Measurements from ENCODE around the gene CXCL14.
"Not testable (repeated sequence)": the region's sequence is repeated elsewhere in the genome, so short reads cannot be mapped to it uniquely, and the experiment has no call there.

The CXCL14 gene

DNA sequence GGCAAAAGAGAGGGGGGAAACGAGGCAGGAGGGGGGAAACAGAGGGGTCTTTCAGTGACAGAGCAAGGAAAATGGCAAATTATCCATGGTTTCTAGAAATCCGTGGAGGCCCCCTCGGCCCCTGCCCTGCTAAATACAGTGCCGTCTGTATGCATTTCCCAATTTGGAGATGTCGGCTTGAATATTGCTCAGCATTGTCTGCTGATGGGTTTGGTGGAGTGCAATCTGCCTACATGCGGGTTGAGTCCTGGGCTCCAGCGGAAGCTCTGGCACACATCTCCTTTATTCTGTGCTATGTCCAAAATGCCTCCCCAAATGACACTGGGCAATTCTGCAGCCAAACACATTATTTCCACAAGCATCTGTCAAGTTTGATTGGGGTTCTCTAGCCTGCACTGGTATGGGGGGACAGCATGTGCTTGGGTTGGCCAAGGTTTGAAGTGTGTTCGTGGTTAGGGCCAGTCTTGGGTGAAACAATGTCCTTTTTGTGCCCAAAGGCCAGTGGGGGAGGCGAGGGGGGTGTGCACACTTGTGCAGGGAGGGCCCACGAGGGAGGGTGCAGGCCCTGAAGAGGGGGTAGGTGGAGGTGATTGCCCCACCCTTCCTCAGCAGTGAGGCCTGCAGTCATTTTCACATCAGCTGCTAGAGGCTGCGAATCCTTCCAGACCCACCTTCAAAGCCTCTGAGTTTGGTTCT is 36.8 kb downstream of the CXCL14 start:
- DNase-seq, result no peak

DNA sequence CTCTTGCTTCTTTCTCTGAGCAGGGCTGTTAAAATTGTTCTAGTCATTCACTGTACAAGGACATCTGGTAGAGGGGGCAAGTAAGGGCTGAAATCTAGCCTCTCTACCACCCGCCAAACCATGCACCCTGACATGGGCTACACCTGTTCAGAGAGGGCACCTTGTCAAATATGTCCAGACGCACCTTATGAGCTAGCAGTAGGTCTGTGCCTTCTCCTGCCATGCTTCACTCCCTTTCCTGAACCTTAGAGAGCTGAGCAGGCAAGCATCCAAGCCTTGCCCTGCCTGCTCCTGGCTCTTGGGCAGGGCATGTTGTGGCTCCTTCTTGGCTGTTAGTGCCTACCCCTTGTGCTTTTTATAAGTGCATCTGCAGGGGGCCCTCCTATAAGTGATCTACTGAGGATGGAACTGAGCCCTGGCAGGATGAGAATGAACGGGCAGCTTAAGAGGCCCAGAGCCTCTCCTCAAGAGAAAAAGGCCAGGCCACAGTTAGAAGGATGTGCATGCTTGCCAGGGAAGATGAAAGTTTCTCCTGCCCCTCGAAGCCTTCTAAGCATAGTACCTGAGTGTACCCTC is 39.3 kb downstream of the CXCL14 start:
- no peak for DNase-seq

DNA sequence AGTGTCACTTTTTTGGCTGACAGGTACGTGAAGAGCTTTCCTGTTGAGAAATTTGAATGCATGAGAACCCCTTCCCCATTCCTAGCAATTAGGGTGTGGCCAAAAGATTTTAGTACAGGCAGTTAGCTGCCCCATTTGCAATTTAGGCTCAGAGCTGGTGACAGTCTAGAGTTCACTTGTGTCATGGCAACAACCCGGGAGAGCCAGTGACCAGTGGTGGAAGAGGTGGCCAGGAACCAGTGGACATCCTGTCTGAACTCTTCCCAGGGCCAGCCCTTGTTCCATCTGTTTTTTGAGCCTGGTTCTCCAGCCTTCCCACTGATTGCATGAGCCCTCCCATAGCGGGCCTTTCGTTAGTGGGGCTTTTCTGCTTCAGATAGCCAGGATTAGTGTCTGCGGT is 40.5 kb downstream of the CXCL14 start:
- DNase-seq, result no peak

- DNase-seq, result no peak
Observed at GRCh38 chr5:135537745-135538144, 41.0 kb downstream of the CXCL14 start.

- no peak for DNase-seq
Observed at GRCh38 chr5:135537271-135537670, 41.5 kb downstream of the CXCL14 start.

DNA sequence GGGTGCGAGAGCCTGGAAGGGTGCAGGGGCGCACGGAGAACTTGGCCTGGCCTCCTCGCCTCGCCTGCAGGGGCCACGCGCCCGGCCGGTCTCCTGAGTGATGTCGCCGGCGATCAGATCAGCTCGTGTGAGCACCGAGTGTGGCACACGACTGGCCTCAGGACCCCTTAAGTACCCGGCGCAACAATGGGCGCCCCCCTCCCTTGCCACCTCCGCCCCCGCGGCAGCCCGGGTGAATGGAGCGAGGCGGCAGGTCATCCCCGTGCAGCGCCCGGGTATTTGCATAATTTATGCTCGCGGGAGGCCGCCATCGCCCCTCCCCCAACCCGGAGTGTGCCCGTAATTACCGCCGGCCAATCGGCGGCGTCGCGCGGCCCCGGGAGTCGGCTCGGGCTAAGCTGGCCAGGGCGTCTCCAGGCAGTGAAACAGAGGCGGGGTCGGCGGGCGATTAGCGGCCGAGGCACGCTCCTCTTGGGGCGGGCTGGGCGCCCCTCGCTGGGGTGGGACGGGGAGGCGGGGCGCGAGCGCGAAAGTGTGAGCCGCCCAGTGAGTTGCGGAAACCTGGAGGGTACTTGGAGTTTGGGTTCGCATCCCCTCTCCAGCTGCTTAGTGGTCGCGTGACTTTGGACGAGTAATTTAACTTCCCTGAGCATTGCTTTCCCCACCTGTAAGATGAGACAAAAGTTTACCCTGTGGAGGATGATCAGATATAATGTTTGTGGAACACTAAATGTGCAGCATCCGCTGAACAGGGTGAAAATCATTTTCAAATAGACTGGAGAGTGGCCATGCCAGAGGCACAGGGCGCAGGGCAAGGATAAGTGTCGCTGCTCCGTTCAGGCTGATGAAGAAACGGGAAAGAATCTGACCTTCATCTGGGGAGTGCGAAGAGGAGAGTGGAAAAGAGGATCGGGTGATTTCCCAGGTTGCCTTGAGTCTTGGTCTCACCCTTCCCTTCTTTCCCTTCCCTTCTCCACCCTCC is 42.7 kb downstream of the CXCL14 start, which contains the start of gene NEUROG1:
Gene NEUROG1, minus strand, starts transcription at position 145 of the 982 bp plus-strand sequence. CDS start 274 bp downstream, outside the sequence.
- peak; percentile 31 for DNase-seq

DNA sequence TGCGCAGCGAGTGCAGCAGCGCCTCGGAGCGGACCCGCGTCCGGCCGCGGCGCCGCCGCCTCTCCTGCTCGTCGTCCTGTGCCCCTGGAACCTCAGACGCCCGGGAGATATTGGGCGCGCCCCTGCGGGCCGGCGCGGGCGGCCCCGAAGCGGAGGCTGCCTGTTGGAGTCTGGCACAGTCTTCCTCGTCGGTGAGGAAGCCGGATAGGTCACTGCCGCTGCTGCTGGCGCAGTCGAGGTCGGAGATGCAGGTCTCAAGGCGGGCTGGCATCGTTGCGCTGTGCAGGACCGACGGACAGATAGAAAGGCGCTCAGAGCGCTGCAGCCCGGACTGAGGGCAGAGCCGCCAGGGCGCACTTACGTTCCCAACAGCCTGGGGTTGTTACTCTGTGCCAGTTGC is 43.4 kb downstream of the CXCL14 start:
- DNase-seq, result no peak

DNA sequence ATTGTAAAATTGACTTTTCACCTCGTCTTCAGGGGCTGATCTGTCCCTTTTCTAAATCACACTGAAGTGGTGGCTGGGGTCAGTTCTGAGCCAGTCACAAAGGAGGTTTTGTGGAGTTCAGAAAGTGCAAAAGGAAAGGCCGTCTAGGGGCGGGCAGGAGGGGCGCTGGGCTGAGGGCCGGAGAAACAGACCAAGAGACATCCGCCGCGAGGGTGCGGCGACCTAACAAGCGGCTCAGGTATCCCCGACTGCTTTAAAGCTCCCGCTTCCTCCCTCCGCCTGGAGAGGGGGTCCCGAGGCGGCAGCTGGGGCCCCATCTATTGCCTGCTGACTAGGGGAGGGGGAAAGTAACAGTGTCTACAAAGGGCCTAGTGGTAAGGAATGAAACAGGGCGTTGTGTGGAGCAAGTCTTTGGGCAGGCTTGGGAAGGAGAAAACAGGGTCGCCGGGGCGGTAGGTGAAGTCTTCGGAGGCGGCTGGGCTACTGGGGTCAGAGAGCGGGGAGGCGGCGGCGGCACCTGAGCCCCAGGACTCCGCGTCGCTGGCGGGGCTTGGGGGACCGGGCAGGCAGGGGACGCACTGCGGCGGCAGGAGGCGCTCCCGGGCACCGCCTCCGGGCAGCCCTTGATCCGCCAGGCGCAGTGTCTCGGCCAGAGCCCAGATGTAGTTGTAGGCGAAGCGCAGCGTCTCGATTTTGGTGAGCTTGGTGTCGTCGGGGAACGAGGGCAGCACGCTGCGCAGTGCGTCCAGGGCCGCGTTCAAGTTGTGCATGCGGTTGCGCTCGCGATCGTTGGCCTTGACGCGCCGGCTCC is 44.0 kb downstream of the CXCL14 start:
- DNase-seq, result no peak

- no peak for DNase-seq
Observed at GRCh38 chr5:135533794-135534193, 45.0 kb downstream of the CXCL14 start.

DNA sequence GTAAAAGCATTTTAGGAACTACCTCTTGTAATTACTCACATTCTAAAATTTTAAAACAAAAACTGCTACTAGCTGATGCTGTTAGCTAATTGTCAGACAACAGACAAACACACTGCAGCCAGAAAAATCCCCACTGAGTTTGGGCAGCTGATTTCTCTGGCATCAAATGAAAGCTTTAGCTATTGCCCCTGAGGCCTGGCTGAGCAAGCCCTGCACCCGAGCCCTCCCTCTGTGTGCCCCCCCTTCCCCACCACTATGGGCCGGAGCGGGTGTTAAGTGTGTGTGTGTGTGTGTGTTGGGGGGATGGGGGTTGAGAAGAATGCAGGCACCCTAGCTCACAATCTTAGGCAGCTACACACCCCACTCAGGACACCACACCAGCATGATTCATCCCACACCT is 45.5 kb downstream of the CXCL14 start:
- DNase-seq, result no peak

DNA sequence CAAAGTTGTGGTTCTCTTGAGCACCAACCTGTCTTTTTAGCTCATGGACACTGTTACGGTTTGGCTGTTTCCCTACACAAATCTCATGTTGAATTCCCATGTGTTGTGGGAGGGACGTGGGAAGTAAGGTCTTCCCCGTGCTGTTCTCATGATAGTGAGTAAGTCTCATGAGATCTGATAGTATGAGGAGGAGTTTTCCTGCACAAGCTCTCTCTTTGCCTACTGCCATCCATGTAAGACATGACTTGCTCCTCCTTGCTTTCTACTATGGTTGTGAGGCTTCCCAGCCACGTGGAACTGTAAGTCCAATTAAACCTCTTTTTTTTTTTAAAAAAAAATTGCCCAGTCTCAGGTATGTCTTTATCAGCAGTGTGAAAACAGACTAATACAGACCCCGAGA is 49.2 kb downstream of the CXCL14 start:
- DNase-seq, result not testable (repeated sequence)

GRCh38 chr5:135526924-135527323 is 51.9 kb downstream of the CXCL14 start:
- no peak for DNase-seq

GRCh38 chr5:135521964-135522363 is 56.8 kb downstream of the CXCL14 start:
- no peak for DNase-seq

Data from NCI-H2171 treated with DMSO at 0.1 percent for 48 hours (cell line).